Nephron progenitor cell (in vitro differentiated cells): ENCODE results near the gene NEUROG1.
A peak's percentile ranks its signal among the peaks of the same experiment; 100 is the strongest.

Source experiments
- DNase-seq: peaks from one replicate; pipeline ENCODE4 v3.0.0; 2021
- H3K27ac Mint-ChIP-seq: 2 replicates; pipeline ENCODE4 v1.8.0; 2021; ENCODE audit warnings: mild to moderate bottlenecking, moderate library complexity, mixed read lengths
- H3K27me3 Mint-ChIP-seq: 2 replicates; pipeline ENCODE4 v1.8.0; 2021; ENCODE audit warnings: mild to moderate bottlenecking, low read depth, mixed read lengths; ENCODE audit not compliant: poor library complexity
- H3K36me3 Mint-ChIP-seq: 2 replicates; pipeline ENCODE4 v1.8.0; 2021; ENCODE audit warnings: low read depth, mixed read lengths
- H3K4me1 Mint-ChIP-seq: 2 replicates; pipeline ENCODE4 v1.8.0; 2021; ENCODE audit warnings: mixed read lengths
- H3K4me3 Mint-ChIP-seq: 2 replicates; pipeline ENCODE4 v1.8.0; 2021; ENCODE audit warnings: mild to moderate bottlenecking, moderate library complexity, mixed read lengths
- H3K9me3 Mint-ChIP-seq: 2 replicates; pipeline ENCODE4 v1.8.0; 2021; ENCODE audit warnings: mild to moderate bottlenecking, moderate library complexity, mixed read lengths
- TF ChIP-seq, protein P1 (sequence below): fragments of 200-600 bp; sonication (generic); IDR thresholded peaks from 2 replicates; pipeline ENCODE4 v1.5.0; 2021; ENCODE audit warnings: antibody characterized with exemption

NEUROG1 gene

DNA sequence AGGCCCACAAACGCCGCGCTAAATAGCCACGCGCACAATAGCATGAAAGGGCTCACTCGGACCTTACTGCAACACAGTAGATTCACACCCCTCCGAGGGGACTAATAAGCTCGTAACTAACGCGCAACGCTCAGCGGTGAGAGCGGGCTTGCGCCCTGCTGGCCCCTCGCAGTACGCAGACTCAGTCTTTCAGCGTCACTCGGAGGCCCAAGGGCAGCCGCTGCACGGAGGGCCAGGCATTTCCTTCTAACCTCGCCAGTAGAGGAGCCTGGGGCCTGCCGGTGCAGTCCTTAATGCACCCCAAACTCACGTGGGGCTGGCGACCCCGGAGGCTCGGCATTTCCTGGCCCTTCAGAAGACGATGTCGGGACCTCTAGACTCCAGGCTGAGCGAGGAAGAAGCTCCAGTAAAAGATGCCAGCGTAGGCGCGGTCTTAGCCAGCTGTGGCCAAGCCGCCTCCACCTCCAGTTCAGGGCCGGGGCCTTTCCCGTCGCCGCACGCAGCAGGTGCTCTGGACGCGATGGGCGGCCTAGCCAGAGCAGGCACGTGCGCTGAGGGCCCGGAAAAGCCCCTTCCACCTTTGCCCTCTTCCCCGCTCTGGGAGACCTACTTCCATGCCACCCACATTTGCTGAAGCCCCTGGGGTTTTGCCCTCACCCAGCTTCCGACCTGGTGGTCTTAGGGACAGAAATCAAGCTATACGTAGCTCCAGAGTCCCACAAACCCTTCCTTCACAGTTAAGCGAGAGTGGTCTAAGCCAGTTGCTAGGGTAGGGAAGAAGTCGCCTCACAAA is 45.3 kb downstream of the NEUROG1 start:
- H3K27ac Mint-ChIP-seq: no peak overlapping the region
- H3K4me3 Mint-ChIP-seq: peak overlapping the region; percentile 83
- TF ChIP-seq, protein P1, sequence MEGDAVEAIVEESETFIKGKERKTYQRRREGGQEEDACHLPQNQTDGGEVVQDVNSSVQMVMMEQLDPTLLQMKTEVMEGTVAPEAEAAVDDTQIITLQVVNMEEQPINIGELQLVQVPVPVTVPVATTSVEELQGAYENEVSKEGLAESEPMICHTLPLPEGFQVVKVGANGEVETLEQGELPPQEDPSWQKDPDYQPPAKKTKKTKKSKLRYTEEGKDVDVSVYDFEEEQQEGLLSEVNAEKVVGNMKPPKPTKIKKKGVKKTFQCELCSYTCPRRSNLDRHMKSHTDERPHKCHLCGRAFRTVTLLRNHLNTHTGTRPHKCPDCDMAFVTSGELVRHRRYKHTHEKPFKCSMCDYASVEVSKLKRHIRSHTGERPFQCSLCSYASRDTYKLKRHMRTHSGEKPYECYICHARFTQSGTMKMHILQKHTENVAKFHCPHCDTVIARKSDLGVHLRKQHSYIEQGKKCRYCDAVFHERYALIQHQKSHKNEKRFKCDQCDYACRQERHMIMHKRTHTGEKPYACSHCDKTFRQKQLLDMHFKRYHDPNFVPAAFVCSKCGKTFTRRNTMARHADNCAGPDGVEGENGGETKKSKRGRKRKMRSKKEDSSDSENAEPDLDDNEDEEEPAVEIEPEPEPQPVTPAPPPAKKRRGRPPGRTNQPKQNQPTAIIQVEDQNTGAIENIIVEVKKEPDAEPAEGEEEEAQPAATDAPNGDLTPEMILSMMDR: no peak
- H3K4me1 Mint-ChIP-seq: peaks cover 59% of the 10 kb centered on the region
- H3K36me3 Mint-ChIP-seq: no peaks in the 10 kb centered on the region
- H3K9me3 Mint-ChIP-seq: no peaks in the 10 kb centered on the region
- peaks cover 100% of the 10 kb centered on the region for H3K27me3 Mint-ChIP-seq
- DNase-seq: peak; percentile 51

DNA sequence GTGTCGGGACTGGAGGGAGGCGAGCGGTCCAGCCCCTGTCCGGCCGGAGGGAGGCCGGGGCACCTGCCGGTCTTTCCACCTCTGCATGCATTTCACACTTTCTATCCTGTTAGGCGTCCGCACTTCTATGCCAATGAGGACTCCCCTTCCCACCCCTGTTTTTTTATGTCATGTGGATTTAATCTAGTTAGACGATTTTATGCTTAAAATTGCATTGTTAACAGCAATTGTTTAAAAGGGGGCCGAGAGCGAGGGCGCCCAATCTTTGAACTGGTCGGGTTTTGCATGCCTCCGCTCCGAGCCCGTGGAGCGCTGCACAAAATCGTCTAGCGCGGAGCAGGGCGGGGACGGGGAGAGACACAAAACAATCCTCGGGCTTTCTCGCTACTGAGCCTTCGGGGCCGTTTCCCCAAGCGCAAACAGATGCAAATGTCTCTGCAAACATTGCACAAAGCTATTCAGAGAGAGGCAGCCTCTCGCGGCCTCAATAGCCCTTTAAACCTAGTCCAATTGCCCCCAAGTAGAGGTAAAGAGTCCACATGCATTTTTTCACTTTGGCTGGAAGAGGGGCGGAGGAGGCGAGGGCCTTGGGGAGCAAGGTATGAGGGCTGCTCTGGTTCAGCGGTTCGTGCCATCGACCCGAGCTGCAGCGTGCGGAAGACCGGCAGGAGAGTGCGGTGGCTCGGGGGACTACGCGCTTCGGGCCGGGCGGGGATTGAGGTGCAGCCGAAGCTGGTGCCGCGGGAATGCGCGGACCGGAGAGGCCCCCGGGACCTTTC is 46.1 kb downstream of the NEUROG1 start:
- TF ChIP-seq, protein P1: no peak
- no peaks in the 10 kb centered on the region for H3K36me3 Mint-ChIP-seq
- H3K9me3 Mint-ChIP-seq: no peaks in the 10 kb centered on the region
- DNase-seq: peak; percentile 52
- peaks cover 97% of the 10 kb centered on the region for H3K27me3 Mint-ChIP-seq
- peaks cover 58% of the 10 kb centered on the region for H3K4me1 Mint-ChIP-seq
- H3K27ac Mint-ChIP-seq: no peak overlapping the region
- H3K4me3 Mint-ChIP-seq: peak overlapping the region; percentile 83

DNA sequence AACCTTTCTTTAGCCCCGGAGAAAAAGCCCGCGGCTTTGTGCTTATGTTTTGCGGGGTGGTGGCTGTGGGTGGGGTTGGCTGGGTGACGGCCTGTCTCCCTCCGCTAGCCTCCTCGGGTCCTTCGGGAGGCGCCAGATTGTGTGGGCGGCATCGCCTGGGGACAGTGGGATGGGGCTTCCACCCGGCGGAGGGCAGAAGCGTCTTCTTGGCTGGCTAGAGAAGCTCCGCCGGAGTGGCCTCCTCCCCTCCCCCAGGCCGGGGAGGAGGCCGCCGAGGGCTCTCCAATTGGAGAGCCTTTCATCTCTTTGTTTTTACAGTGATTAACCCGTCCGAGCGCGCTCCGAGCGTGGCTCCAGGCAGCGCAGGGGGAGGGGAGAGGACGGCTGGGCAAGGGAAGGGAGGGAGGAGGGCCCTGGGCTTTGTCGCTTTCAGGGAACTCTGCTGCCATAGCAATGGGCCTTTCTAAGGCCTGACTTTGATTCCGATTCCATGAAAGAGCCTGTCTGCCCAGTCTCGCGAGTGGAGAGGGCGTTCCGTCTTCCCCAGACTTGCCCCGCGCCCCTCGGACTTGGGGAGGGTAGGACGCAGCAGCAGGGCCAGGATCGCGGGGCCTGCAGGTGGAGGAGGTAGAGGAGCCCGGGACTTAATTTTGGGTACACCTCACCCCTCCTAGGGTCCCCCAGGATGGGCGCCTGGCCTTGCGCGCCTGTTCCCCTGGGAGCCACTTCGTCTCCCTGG is 46.9 kb downstream of the NEUROG1 start:
- TF ChIP-seq, protein P1: no peak
- Mint-ChIP-seq H3K27me3 (peaks cover 91% of the 10 kb centered on the region), H3K9me3 (no peaks in the 10 kb centered on the region), H3K4me3 (peak overlapping the region; percentile 83), H3K36me3 (no peaks in the 10 kb centered on the region), H3K27ac (no peak overlapping the region), H3K4me1 (peaks cover 58% of the 10 kb centered on the region)
- DNase-seq: peak; percentile 80

DNA sequence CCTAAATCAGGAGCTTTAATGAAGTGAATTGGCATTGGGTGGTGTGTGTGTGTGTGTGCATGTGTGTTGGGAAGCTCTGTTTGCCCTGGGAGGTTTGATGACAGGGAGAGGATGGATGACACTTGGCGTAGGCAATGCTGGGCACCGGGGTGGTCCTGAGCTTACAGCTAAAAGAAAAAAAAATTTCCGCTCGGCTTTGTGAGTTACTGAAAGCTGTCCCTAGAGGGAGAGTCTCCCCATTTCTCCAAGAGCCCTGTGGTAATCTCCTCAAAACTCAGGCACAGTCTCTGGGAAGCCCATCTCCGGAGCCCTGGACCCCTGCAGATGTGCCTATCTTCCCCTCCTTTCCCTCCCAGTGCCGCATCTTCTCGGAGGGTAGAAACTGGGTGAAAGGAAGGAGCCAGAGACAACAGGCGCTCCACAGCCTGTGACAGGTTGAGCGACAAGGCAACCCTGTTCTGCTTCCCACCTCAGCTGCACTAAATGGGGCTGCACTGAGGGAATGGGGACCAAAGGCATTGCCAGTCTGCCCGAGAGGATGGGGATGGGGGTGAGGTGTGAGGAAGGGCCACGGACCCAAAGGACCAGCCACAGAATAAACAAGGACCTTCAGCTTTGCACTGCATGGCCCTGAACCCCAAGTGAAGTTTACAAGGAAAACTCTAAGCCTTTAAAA is 47.8 kb downstream of the NEUROG1 start:
- TF ChIP-seq, protein P1: no peak
- Mint-ChIP-seq H3K27me3 (peaks cover 83% of the 10 kb centered on the region), H3K27ac (no peak overlapping the region), H3K4me3 (peak overlapping the region; percentile 83), H3K4me1 (peaks cover 58% of the 10 kb centered on the region), H3K36me3 (no peaks in the 10 kb centered on the region), H3K9me3 (no peaks in the 10 kb centered on the region)
- DNase-seq: no peak

DNA sequence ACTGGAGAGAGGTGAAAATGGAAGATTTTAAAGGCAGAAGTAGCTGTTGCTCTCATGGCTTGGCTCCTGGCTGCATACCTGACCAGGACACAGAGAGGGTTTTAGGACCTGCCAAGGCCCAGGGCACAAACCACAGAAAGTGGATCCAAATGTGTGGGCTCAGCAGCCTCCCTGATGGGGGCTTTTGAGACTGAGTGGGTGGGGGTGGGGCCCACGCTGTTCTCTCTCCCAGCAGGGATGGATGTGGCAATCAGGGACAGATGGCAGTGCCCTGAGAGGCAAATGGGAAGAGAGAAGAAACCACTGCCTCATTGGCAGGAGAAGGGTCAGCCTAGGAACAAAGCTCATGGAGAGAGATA is 48.7 kb downstream of the NEUROG1 start:
- H3K36me3 Mint-ChIP-seq: no peaks in the 10 kb centered on the region
- H3K4me3 Mint-ChIP-seq: no peak overlapping the region
- DNase-seq: no peak
- H3K27ac Mint-ChIP-seq: no peak overlapping the region
- H3K4me1 Mint-ChIP-seq: peaks cover 52% of the 10 kb centered on the region
- no peaks in the 10 kb centered on the region for H3K9me3 Mint-ChIP-seq
- peaks cover 74% of the 10 kb centered on the region for H3K27me3 Mint-ChIP-seq
- TF ChIP-seq, protein P1: no peak
